Hematopoietic multipotent progenitor cell treated with erythropoietin and hydrocortisone succinate and interleukin-3 and kit ligand, for 4 days (in vitro differentiated cells): Measurements from ENCODE around the gene FKTN.
"Not testable (repeated sequence)": the region's sequence is repeated elsewhere in the genome, so short reads cannot be mapped to it uniquely, and the experiment has no call there.

Source experiments
- DNase-seq: peaks from one replicate; pipeline ENCODE4 v3.0.0-alpha.2; 2015

Gene FKTN

DNA sequence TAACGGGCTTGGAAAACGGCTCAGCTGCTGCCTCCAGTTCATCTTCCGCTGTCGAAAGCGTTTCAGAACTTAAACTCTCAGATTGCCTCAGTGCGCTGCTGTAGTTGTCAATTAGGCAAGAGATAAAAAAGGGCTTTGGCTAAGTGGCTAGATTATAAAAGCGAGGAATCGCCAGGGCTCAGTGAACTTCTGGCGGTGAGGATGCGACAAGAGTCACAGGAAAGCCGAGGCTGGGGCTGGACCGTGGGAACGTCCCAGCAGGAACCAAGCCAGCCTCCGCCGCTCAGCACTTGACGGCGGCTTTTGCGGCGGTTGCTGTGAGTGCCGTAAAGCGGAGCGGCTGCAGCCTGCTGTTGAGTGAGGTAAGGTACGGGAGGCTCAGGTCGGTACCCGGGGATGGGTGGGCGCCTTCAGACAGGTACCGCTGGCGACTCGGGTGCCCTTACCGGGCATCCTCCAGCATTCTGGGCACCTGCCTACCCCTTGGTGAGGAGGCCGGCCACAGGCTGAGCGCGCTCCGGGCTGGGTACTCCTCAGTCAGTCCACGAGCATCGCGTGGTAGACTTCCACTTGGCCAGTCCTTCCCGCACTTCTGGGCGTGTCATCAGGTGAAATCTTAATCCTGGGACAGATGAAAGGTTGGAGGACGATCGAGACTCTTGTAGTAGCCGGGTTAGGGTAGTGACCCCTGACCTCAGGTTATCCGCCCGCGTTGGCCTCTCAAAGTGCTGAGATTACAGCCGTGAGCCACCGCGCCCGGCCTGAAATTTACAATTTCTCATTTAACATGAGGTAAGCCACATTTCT, at the start of gene FKTN:
Gene FKTN (plus strand): TSS at position 328 of the 807 bp plus-strand sequence. CDS start 16,902 bp downstream, outside the sequence.
- DNase-seq: peak; percentile 91

DNA sequence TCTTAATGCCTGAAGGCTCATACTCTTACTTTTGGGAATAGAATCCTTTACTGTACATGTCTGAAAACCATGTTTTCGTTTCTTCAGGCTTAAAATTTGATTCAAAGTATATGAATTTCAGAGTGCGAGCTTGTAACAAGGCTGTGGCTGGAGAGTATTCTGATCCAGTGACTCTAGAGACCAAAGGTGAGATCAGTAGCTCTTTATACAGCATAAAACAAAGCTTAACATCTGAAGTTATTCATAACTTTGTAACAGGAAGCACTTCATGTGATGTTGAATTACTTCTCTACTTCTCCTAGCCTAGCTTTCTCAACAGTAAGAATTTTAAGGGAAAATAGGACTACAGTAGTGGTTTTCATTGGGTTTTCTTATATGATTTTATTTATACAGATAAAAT, 49.4 kb upstream of the FKTN start:
- DNase-seq: no peak

- DNase-seq: no peak
Observed at GRCh38 chr9:105510024-105510423, 47.9 kb upstream of the FKTN start.

DNA sequence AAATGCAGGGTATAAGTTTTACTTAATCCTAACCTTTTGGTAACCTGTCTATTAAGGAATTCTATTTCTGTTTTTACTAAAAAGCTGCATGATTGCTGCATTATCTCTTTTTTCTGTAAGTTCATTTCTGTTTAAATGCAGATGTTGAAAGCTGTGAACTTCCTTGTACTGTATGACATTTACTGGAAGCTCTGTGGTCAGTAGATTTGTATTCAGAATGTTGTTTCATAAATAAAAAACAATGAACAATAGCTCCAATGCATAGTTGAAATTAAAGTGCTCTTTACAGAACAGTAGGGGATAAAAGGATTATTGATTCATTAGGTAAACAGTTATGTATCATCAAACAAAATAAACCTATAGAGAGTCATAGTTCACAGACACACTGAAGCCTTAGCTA, 46.5 kb upstream of the FKTN start:
- DNase-seq: no peak

DNA sequence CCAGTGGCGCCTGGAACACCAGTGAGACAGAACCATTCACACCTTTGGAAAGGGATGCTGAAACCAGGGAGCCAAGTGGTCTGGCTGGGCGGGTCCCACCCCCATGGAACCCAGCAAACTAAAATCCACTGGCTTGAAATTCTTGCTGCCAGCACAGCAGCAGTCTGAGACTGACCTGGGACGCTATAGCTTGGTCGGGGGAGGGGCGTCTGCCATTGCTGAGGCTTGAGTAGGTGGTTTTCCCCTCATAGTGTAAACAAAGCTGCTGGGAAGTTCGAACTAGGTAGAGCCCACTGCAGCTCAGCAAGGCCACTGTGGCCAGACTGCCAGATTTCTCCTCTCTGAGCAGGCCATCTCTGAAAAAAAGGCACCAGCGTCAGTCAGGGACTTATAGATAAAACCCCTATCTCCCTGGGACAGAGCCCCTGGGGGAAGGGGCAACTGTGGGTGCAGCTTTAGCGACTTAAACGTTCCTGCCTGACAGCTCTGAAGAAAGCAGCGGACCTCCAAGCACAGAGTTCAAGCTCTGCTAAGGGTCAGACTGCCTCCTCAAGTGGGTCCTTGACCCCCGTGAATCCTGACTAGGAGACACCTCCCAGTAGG, 42.0 kb upstream of the FKTN start:
- DNase-seq: peak; percentile 12

GRCh38 chr9:105519710-105520369, 38.1 kb upstream of the FKTN start:
- peak; percentile 42 for DNase-seq

GRCh38 chr9:105520992-105521391, 36.9 kb upstream of the FKTN start:
- not testable (repeated sequence) for DNase-seq

- not testable (repeated sequence) for DNase-seq
Observed at GRCh38 chr9:105522618-105523385, 35.1 kb upstream of the FKTN start.

DNA sequence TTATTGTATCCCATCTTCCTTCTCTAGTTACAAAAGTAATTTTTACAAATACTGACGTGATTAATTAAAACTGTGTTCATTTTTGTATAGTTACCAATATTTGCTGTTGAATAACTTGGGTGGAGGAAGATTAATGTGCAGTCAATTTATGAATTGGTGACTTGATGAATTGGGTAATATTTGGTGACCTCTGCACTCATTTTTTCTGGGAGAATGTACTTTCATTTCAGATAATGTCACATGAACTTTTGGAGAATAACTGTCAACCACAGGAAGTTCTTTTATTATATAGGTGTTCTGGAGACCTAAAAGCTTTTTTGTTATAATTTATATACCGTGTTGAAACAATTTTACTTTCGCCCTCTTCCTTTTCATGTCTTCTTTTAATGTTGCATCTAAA, 26.4 kb upstream of the FKTN start:
- no peak for DNase-seq

GRCh38 chr9:105535920-105536668, 21.8 kb upstream of the FKTN start:
- DNase-seq: no peak

GRCh38 chr9:105539452-105539851, 18.5 kb upstream of the FKTN start:
- peak; percentile 40 for DNase-seq

DNA sequence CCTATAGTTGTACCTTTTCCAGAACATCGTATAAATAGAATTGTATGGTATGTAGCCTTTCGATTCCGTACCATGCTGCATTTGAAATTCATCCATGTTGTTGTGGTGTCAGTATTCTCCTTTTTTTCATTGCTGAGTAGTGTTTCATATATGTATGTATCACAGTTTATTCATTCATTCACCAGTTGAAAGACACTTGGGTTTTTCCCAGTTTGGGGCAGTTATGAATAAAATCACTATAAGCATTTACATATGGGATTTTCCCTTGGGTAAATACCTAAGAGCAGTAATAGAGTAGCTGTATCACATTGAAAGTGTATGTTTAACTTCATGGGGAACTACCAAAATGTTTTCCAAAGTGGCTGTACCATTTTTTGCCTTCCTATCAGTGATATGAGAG, 16.1 kb upstream of the FKTN start:
- DNase-seq: no peak

- no peak for DNase-seq
Observed at GRCh38 chr9:105554042-105554441, 3.9 kb upstream of the FKTN start.

DNA sequence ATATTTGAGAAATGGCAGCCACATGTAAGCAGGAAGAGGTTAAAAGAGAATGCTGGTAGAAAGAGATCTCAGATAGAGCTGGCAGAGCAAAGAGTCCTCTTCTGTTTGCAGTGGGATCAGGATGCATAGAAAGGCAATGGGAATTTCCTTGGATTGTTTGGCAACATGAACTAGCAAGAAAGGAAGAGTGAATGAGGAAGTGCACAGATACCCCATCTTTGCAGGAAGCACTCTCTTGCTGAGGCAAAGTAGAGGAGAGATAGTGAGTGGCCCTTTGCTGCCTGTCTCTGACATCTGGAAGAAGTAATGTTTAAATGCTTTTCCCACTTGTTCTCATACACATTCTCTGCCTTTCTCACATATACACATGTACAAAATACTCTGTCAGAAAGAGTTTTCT, 14.5 kb downstream of the FKTN start:
- peak; percentile 9 for DNase-seq

DNA sequence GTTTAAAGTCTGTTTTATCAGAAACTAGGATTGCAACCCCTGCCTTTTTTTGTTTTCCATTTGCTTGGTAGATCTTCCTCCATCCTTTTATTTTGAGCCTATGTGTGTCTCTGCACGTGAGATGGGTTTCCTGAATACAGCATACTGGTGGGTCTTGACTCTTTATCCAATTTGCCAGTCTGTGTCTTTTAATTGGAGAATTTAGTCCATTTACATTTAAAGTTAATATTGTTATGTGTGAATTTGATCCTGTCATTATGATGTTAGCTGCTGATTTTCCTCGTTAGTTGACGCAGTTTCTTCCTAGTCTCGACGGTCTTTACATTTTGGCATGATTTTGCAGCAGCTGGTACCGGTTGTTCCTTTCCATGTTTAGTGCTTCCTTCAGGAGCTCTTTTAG, 22.0 kb downstream of the FKTN start:
- DNase-seq: not testable (repeated sequence)

DNA sequence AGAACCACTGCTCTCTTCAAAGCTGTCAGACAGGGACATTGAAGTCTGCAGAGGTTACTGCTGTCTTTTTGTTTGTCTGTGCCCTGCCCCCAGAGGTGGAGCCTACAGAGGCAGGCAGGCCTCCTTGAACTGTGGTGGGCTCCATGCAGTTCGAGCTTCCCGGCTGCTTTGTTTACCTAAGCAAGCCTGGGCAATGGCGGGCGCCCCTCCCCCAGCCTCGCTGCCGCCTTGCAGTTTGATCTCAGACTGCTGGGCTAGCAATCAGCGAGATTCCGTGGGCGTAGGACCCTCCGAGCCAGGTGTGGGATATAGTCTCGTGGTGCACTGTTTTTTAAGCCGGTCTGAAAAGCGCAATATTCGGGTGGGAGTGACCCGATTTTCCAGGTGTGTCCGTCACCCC, 23.6 kb downstream of the FKTN start:
- not testable (repeated sequence) for DNase-seq

DNA sequence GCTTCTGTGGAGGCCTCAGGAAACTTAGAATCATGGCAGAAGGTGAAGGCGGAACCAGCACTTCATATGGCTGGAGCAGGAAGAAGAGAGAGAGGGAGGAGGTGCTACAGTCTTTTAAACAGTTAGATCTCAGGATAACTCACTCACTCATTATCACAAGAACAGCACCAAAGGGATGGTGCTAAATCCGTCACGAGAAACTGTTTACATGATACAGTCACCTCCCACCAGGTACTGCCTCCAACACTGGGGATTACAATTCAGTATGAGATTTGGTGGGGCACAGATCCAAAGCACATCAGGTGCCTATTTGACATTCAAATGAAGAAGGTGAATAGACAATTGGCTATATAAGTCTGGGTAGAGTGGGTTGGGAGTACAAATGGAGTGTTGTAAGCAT, 35.2 kb downstream of the FKTN start:
- no peak for DNase-seq

- DNase-seq: peak; percentile 84
Observed at GRCh38 chr9:105608721-105609598, 51.0 kb downstream of the FKTN start.

DNA sequence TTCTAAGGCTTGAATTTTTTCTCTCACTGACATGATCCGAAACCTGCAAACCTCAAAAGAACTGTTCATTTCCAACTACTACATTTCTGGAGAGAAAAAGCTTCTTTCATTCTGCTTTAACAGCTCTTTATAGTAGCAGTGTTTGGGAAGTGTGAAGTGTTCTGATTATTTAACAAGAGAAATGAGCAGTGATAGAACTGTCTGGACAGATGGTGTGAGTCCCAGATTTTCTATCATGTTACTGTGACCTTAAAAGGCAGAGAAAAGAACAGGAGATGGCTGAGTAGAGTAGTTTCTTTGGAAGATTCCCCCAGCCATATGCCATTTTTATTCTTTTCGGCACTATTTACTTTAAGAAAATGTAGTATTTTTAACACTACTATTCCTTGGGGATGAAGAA, 63.1 kb downstream of the FKTN start:
- DNase-seq: no peak

DNA sequence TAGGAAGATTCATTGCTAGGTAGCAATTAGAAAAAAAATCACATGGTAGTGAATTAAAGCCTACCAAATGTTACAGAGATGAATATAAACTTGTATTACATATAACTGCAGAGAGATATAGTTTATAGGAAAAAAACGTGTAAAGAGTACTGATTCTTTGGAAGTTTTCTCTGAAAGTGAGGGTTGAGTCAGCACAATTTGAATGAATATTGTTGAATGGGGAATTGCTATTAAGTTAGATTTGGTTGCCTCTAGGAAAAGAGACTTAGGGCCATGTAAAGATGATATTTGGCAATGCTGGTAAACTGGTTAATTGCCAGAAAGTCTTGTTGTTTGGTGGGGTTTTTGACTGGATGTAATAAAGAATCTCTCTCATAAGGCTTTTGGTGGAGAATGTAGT, 67.2 kb downstream of the FKTN start:
- DNase-seq: no peak

GRCh38 chr9:105632807-105633206, 74.9 kb downstream of the FKTN start:
- no peak for DNase-seq
